ENCODE measurements around the gene SIAE.

Gene SIAE

DNA sequence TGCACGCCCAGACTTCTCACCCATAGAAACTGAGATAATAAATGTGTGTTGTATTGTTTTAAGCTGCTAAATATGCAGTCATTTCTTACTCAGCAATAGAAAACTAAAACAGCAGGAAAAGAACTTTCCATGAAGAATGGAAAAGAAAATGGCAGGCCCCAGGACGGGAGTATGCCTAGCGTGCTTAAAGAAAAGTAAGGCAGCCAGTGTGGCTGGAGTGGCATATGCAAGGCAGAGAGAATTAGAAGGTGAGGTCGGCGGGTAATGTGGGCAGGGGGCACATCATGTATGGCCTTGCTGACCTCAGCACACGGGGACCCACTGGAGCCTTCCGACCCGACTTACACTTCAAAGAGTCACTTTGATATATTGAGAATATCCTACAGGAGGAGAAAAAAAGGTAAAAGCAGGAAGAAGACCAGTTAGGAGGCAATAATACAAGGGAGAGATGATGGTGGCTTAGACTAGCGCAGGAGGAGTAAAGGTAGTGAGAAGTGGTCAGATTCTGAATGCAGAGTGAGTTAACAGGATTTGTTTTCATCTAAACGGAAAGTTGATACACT lies 30.4 kb downstream of the SIAE start:
- no peak for DNase-seq (ENCODE audit: low read depth)
- no peak overlapping the region for H3K4me3 ChIP-seq (ENCODE audit: low read depth, low read length)
- TF ChIP-seq, protein P1, sequence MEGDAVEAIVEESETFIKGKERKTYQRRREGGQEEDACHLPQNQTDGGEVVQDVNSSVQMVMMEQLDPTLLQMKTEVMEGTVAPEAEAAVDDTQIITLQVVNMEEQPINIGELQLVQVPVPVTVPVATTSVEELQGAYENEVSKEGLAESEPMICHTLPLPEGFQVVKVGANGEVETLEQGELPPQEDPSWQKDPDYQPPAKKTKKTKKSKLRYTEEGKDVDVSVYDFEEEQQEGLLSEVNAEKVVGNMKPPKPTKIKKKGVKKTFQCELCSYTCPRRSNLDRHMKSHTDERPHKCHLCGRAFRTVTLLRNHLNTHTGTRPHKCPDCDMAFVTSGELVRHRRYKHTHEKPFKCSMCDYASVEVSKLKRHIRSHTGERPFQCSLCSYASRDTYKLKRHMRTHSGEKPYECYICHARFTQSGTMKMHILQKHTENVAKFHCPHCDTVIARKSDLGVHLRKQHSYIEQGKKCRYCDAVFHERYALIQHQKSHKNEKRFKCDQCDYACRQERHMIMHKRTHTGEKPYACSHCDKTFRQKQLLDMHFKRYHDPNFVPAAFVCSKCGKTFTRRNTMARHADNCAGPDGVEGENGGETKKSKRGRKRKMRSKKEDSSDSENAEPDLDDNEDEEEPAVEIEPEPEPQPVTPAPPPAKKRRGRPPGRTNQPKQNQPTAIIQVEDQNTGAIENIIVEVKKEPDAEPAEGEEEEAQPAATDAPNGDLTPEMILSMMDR (IDR thresholded peaks at IDR 0.05; ENCODE audit: control insufficient read depth, extremely low read depth, insufficient read depth): no peak

DNA sequence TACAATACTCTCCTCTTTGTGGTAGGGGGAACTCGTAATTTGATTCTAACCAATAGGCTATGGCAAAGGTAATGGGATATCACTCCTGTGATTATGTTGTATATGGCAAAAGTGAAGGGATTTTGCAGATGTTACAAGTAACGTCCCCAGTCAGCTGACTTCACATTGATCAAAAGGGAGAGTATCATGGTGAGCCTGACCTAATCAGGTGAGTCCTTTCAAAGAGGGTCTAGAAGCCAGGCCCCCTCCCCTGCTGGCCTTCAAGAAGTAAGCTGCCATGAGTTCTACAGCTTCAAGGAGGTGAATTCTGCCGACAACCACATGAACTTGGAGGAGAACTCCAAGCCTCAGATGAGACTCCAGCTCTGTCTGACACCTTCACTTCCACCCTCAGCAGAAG lies 30.9 kb downstream of the SIAE start:
- H3K4me3 ChIP-seq (ENCODE audit: low read depth, low read length): no peak overlapping the region
- TF ChIP-seq, protein P1 (IDR thresholded peaks at IDR 0.05; ENCODE audit: control insufficient read depth, extremely low read depth, insufficient read depth): no peak
- DNase-seq (ENCODE audit: low read depth): no peak

DNA sequence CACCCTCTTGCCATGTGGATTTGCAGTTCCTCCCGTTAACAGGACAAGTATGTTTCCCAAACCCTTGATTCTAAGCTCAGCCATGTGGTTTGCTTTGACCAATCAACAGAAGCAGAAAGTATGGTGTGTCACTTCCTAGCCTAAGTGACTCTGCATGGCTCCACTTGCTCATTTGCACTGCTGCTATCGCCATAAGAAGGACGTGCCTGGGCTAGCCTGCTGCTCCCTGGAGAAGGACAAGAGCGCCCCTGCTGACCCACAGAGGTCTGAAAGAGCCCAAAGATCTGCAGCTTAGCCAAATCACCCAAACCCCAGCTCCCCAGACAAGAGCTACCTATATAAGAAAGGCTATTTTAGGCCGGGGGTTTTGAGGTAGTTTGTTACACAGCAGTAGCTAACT lies 32.9 kb downstream of the SIAE start:
- DNase-seq (ENCODE audit: low read depth): no peak
- TF ChIP-seq, protein P1 (IDR thresholded peaks at IDR 0.05; ENCODE audit: control insufficient read depth, extremely low read depth, insufficient read depth): no peak
- H3K4me3 ChIP-seq (ENCODE audit: low read depth, low read length): no peak overlapping the region

DNA sequence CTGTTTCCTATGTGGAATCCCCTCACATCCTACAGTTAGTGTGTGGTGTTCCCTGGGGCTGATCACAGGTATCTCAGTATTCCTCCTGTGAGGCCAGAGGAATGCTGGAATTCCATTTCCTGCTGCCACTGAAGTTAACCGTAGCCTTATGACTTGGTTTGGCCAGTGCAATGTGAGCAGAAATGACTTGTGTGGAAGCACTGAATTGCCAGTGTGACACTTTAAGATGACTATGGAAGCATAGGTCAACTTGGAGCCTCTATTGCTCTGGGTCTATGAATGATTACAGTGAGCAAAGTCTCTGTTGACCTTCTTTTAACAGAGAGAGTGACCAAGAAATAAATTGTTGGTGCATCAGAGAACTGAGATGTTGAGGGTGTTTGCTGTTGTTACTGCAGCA lies 34.4 kb downstream of the SIAE start:
- H3K4me3 ChIP-seq (ENCODE audit: low read depth, low read length): no peak overlapping the region
- TF ChIP-seq, protein P1 (IDR thresholded peaks at IDR 0.05; ENCODE audit: control insufficient read depth, extremely low read depth, insufficient read depth): no peak
- no peak for DNase-seq (ENCODE audit: low read depth)

DNA sequence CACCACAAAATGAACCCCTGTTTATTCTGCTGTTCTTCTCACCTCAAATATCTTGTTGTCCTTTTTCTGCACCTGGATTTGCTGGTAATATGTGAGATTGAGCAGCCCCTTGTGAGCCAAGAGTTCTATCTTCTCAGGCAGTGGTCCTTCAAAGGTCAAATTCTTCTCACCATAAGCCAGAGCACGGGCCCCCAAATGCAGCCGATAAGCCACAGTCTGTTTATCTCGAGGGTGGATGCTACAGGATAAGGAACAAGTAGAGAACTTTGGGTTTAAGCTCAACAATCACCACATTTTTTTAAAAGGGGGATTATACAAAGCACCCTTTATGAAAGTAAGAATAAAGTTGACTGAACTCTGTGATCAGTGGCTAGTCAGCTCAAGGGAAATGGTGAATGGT lies 35.0 kb downstream of the SIAE start:
- DNase-seq (ENCODE audit: low read depth): no peak
- no peak overlapping the region for H3K4me3 ChIP-seq (ENCODE audit: low read depth, low read length)
- TF ChIP-seq, protein P1 (IDR thresholded peaks at IDR 0.05; ENCODE audit: control insufficient read depth, extremely low read depth, insufficient read depth): no peak

DNA sequence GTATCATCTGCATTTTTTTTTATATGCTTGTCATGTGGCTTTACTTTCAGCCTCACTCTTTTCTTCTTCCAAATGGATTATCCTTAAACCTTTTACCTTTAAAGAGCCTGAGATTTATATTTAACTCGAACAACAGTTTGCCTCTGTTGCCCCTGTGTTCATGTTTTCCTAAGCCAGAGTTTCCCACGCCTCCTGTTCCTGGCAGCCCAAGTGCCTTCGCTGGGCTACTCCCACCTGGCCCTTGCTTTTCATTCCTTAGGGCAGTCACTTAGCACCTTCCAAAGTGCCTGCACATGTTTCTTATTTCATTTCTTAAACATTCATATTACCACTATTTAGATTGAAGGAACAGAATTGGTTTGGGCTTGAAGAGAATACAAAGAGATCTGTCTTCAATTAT lies 37.6 kb downstream of the SIAE start:
- TF ChIP-seq, protein P1 (IDR thresholded peaks at IDR 0.05; ENCODE audit: control insufficient read depth, extremely low read depth, insufficient read depth): no peak
- DNase-seq (ENCODE audit: low read depth): no peak
- H3K4me3 ChIP-seq (ENCODE audit: low read depth, low read length): no peak overlapping the region

DNA sequence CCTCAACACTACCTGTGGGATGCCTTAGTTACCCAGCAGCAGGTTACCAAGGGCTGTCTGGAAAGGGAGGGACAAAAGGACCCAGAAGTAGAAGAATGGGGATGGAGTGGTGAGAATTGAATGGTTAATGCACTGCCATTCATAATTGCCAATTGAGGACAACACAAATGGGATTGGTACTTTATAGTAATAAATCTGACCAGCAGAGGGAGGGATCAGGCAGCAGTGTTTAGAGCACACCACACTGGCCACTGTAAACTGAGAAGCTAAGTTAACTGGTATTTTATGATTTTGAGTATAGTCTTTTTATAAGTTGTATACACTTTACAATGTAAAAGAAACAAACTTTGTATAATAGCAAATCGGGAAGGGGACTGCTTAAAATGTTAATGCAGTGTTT lies 40.2 kb downstream of the SIAE start:
- DNase-seq (ENCODE audit: low read depth): no peak
- TF ChIP-seq, protein P1 (IDR thresholded peaks at IDR 0.05; ENCODE audit: control insufficient read depth, extremely low read depth, insufficient read depth): peak; percentile 59

More for the DNA sequence above, 40.2 kb downstream of the SIAE start:
- H3K4me3 ChIP-seq (ENCODE audit: low read depth, low read length): no peak overlapping the region
